Measurements from ENCODE around the gene ADAMTS3. TPM values are rescaled to one million over a fixed set of nuclear protein-coding genes. Genes with fewer than 3 reads are reported as not detected.

ADAMTS3 gene
- total and polyA plus RNA-seq, 2 of the 13 experiments (the other 11 are each of a cell fraction or from before 2014, with no cell fraction given): not detected

- TF ChIP-seq MTA3 (CRISPR knock-in tag; IDR thresholded peaks at IDR 0.05): no peak
- TF ChIP-seq ZNF558 (CRISPR knock-in tag; IDR thresholded peaks at IDR 0.05; ENCODE audit: borderline replicate concordance): no peak
Observed at GRCh38 chr4:72568959-72569718, at the start of gene ADAMTS3 (continued).

GRCh38 chr4:72613959-72614358 lies 44.9 kb upstream of the ADAMTS3 start:
- no peaks in the 10 kb centered on the region for H3K27me3 ChIP-seq (ENCODE audit: control insufficient read depth in 1 of 2, insufficient read depth in 2 of 2, low read length in 2 of 2)
- WGBS (ENCODE audit: low lambda C conversion rate): 50% methylated on average over 1 of the region's 2 CpGs
- BruUV-seq (replicated peaks): no TSS peak
- ChIA-PET POLR2A (no interaction called here), CTCF (ENCODE audit: low intra/inter-chr PET ratio, low total read pairs) (no interaction called here)
- H3K36me3 ChIP-seq (replicated peaks in 1 of 2; ENCODE audit: control insufficient read depth in 1 of 2, insufficient read depth in 2 of 2, low read length in 2 of 2): no peaks in the 10 kb centered on the region
- H3K9me3 ChIP-seq (ENCODE audit: low read length): no peaks in the 10 kb centered on the region; the same call in 1 of the 2 replicates
- FAIRE-seq: no peak
- H2AFZ ChIP-seq (ENCODE audit: low read length): no peak overlapping the region
- no peak overlapping the region for H3K4me3 ChIP-seq (replicated peaks in 1 of 3; ENCODE audit: insufficient read depth in 1 of 3, low read depth in 2 of 3, low read length in 3 of 3)
- TF ChIP-seq ZSCAN5A (CRISPR knock-in tag; IDR thresholded peaks at IDR 0.05; ENCODE audit: borderline replicate concordance): no peak
- no peak for TF ChIP-seq DNMT3B (CRISPR knock-in tag; conservative IDR thresholded peaks at IDR 0.05)
- no peak for TF ChIP-seq TAF15 (IDR thresholded peaks at IDR 0.05; ENCODE audit: low read depth, low read length, poor library complexity, severe bottlenecking)
- TF ChIP-seq ZFP90 (CRISPR knock-in tag; IDR thresholded peaks at IDR 0.05; ENCODE audit: borderline replicate concordance): no peak
- TF ChIP-seq, protein P1, sequence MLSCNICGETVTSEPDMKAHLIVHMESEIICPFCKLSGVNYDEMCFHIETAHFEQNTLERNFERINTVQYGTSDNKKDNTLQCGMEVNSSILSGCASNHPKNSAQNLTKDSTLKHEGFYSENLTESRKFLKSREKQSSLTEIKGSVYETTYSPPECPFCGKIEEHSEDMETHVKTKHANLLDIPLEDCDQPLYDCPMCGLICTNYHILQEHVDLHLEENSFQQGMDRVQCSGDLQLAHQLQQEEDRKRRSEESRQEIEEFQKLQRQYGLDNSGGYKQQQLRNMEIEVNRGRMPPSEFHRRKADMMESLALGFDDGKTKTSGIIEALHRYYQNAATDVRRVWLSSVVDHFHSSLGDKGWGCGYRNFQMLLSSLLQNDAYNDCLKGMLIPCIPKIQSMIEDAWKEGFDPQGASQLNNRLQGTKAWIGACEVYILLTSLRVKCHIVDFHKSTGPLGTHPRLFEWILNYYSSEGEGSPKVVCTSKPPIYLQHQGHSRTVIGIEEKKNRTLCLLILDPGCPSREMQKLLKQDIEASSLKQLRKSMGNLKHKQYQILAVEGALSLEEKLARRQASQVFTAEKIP (CRISPR knock-in tag; IDR thresholded peaks at IDR 0.05; ENCODE audit: borderline replicate concordance): no peak
- no peak for TF ChIP-seq ARNTL (CRISPR knock-in tag; IDR thresholded peaks at IDR 0.05)
- no peak for TF ChIP-seq SMARCE1 (IDR thresholded peaks at IDR 0.05; ENCODE audit: borderline replicate concordance)
- TF ChIP-seq, protein P2, sequence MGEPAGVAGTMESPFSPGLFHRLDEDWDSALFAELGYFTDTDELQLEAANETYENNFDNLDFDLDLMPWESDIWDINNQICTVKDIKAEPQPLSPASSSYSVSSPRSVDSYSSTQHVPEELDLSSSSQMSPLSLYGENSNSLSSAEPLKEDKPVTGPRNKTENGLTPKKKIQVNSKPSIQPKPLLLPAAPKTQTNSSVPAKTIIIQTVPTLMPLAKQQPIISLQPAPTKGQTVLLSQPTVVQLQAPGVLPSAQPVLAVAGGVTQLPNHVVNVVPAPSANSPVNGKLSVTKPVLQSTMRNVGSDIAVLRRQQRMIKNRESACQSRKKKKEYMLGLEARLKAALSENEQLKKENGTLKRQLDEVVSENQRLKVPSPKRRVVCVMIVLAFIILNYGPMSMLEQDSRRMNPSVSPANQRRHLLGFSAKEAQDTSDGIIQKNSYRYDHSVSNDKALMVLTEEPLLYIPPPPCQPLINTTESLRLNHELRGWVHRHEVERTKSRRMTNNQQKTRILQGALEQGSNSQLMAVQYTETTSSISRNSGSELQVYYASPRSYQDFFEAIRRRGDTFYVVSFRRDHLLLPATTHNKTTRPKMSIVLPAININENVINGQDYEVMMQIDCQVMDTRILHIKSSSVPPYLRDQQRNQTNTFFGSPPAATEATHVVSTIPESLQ (CRISPR knock-in tag; conservative IDR thresholded peaks at IDR 0.05): no peak
- in situ Hi-C loops (cut with HindIII; ENCODE audit: extremely low pct_ligation_motif_present, low pct_unique_long_range_greater_than_20kb) (no loop called here), intact Hi-C loops (cut with micrococcal nuclease; ENCODE audit: unreplicated experiment) (no loop called here)
- no peak for ATAC-seq
- H3K4me2 ChIP-seq (ENCODE audit: low read depth, low read length): no peak overlapping the region
- no peaks in the 10 kb centered on the region for H3K79me2 ChIP-seq (ENCODE audit: insufficient read depth, low read length)
- no peaks in the 10 kb centered on the region for H4K20me1 ChIP-seq (ENCODE audit: insufficient read depth, low read length)
- no peak overlapping the region for H3K27ac ChIP-seq (ENCODE audit: extremely low read length, insufficient read depth, low read length)
- no peaks in the 10 kb centered on the region for H3K4me1 ChIP-seq (ENCODE audit: insufficient read depth, low read length)
- H3K9ac ChIP-seq (ENCODE audit: insufficient read depth, low read depth, low read length): no peak overlapping the region
- no peak for DNase-seq (ENCODE audit: low spot score)

All from HepG2 (cell line).